HT1080 (cell line): Measurements from ENCODE around the gene NBDY. TPM values are rescaled to one million over a fixed set of nuclear protein-coding genes. Genes with fewer than 3 reads are reported as not detected.
"Not testable (repeated sequence)": the region's sequence is repeated elsewhere in the genome, so short reads cannot be mapped to it uniquely, and the experiment has no call there.

ENCODE experiments used
- DNase-seq: peaks from one replicate; pipeline ENCODE4 v3.0.0-alpha.2; 2015; ENCODE audit warnings: low read depth
- total RNA-seq: library from RNA; depleted of rRNA; stranded (reverse); fragments of >200 nt; shearing (Covaris generic); gene quantifications from 2 replicates; pipeline ENCODE4 v1.2.3, GENCODE V29; 2014

The NBDY gene
- total RNA-seq, 1 experiment from 2014 or later, result 12.8 TPM

- DNase-seq, result peak; percentile 50
These were observed 35.3 kb downstream of the NBDY start for GRCh38 chrX:56764153-56764974.

DNA sequence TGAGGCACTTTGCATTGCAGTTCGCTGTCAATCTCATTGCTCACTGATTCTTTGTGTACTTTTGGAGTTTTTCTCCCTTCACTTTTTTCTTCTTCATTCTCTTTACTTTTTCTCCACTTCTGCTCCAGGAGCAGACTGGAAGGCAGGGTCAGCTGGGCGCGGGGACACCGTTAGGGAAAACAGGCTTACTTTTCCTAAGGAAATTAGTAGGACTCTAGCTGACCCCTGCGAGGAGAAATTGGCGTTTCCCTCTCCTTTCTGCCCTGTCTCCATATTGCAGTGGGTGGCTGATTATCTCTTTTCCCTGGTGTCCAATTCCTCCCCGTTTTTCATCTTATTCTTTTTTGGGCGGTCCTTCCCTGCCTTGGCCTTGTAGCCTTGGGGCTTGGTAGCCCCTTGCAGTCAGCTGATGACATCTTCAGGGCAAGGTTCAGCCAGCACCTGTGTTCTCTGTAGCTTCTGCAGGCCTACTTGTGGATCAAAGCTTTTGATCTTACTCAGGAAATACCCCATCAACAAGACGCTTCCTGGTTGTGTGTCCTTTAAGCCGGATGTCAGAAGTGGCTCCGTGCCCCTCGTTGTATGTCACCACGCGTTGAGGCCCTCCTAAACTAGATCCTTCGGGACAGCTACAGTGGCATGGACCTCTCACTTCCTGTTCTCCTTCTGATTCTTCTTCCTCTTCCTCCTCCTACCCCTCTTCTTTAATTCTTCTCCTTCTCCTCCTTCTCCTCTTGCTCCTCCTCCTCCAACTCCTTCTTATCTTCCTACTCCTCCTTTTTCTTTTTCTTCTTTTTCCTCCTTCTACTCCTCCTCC lies 36.1 kb downstream of the NBDY start:
- no peak for DNase-seq

DNA sequence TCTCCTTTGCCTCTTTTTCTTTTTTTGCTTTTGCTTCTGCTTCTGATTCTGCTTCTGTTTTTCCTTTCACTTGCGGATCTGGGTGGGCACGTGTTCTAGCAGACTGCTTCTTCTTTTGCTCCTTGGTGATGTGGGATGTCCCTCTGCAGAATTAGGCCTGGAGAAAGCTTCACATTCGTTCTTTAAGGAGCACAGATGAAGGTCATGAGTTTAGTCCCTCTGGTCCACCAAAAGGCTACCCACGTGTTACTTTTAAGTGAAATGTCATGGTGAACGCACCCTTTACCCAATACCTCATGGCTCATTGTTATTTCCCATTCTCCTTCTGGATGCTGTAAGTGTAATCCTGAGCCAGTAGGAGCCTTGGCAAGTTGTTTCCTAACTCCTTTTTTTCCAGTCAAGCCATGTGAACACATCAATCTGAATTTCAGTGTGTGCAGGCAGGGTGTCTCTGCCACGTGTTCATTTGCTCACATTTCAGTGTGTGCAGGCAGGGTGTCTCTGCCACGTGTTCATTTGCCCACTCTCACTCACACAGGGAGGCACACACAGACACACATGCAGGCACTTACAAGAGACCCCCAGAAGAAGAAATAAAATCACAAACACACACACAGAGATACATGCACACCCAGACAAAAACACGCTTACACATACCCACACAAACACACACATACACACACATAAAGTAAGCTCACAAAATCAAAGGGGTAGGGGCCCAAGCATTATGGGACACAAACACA lies 36.9 kb downstream of the NBDY start:
- DNase-seq, result no peak

- no peak for DNase-seq
These were observed 37.7 kb downstream of the NBDY start for GRCh38 chrX:56766554-56767347.

- DNase-seq, result not testable (repeated sequence)
These were observed 38.5 kb downstream of the NBDY start for GRCh38 chrX:56767348-56768119.

DNA sequence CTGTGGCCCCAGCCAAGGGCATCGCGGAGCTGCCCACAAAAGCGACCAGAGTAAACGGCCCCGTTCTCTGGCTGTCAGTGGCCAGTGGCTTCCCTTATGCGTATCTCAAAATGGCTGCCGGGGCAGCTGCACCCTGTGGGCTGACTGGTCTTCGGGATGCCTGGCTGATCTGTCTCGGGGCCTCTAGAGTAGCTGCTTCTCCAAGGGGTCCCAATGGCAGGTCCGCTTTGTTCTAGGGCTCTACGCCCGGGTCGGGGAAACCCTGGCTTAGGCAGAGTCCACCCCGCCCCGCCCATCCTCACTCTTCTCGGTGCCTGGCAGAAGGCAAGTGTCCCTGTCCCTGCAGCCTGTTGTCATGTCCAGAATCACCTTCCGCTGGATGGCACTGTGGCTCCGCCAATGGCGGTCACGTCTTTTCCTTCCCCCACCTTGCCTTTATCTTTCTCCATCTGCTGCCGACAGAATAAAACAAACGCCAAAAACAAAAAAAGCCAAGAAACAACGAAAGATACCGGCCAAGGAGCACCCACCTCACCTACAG lies 39.1 kb downstream of the NBDY start:
- DNase-seq, result not testable (repeated sequence)

DNA sequence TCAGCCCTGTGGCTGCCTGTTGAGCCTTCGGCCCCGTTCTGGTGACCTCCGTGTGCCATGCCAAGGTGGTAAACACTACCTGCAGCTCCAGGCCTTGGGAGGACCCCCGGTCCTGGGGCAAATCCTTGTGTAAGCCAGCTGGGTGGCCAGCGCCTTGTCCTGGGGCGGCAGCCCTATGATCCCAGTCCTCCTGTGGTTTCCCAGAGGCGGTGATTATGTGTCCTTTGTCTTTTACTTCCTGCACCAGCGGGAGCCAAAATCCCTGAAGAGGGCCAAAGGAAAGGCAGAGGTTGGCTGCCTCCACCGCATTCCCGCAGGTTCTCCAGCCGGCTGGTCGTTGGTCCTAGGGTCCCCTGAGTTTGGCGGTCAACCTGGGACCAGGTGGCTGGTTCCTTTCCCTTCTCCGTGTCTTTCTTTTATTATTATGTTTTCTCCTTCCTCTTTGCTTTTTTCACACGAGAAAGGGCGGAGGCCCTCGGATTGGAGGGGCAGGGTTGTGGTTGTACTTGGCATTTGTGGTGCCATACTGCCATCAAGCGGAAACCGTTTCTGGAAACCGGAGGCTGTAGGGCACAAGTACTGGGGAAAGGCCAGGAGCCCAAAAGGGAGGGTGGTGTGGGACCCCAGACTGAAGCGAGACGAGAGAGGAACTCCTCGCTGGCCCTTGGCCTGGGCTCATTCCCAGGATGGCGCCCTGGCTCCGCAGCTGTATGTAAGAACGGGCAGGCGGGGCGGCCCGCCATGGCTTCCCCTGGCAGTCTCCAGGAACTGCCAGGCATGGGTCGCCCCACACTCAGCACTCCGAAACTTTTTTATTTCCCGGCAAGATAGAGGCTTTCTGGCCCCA lies 43.9 kb downstream of the NBDY start:
- not testable (repeated sequence) for DNase-seq

GRCh38 chrX:56773522-56774060 lies 44.5 kb downstream of the NBDY start:
- not testable (repeated sequence) for DNase-seq

DNA sequence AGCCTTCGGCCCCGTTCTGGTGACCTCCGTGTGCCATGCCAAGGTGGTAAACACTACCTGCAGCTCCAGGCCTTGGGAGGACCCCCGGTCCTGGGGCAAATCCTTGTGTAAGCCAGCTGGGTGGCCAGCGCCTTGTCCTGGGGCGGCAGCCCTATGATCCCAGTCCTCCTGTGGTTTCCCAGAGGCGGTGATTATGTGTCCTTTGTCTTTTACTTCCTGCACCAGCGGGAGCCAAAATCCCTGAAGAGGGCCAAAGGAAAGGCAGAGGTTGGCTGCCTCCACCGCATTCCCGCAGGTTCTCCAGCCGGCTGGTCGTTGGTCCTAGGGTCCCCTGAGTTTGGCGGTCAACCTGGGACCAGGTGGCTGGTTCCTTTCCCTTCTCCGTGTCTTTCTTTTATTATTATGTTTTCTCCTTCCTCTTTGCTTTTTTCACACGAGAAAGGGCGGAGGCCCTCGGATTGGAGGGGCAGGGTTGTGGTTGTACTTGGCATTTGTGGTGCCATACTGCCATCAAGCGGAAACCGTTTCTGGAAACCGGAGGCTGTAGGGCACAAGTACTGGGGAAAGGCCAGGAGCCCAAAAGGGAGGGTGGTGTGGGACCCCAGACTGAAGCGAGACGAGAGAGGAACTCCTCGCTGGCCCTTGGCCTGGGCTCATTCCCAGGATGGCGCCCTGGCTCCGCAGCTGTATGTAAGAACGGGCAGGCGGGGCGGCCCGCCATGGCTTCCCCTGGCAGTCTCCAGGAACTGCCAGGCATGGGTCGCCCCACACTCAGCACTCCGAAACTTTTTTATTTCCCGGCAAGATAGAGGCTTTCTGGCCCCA lies 49.3 kb downstream of the NBDY start:
- not testable (repeated sequence) for DNase-seq

DNA sequence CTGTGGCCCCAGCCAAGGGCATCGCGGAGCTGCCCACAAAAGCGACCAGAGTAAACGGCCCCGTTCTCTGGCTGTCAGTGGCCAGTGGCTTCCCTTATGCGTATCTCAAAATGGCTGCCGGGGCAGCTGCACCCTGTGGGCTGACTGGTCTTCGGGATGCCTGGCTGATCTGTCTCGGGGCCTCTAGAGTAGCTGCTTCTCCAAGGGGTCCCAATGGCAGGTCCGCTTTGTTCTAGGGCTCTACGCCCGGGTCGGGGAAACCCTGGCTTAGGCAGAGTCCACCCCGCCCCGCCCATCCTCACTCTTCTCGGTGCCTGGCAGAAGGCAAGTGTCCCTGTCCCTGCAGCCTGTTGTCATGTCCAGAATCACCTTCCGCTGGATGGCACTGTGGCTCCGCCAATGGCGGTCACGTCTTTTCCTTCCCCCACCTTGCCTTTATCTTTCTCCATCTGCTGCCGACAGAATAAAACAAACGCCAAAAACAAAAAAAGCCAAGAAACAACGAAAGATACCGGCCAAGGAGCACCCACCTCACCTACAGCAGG lies 50.0 kb downstream of the NBDY start:
- DNase-seq, result not testable (repeated sequence)

DNA sequence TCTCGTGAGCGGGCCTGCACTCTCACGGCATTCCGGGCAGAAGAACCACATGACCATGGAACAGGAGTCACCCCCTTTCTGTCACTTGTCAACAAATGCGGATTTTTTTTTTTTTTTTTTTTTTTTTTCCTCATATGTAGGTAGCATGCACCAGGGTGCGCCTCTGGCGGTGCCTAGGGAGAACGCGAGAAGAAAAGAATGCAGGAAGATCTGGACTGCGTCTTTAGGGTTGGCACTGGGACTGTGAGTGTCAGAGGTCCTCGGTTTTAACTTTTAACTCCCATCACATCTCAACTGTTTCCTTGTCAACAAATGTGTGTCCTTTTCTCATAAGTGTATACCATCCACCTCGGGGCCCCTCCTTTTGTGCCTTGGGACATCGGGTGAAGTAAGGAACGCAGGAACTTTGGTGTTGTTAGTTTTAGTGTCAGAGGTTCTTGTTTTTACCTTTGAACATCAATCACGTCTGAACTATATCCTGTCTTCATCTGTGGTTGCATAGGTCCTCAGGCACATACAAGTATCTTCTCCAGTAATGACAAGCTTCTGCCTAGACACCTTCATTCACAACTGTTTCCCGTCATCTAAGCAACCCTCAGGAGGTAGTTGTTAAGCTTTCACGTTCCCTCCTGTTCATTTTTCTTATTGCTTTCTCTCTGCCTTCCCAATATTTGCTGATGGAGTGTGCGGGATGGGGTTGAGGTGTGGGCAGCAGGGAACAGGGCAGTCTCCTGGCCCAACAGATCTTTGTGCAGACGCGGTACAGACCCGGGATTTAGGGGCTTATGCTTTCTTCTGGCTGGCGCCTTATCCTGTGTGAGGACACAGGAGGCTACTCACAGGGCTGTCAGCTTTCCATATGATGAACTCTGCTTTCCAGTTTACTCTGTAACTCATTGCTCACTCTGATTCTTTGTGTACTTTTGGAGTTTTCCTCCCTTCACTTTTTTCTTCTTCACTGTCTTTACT lies 51.9 kb downstream of the NBDY start:
- DNase-seq, result not testable (repeated sequence)

DNA sequence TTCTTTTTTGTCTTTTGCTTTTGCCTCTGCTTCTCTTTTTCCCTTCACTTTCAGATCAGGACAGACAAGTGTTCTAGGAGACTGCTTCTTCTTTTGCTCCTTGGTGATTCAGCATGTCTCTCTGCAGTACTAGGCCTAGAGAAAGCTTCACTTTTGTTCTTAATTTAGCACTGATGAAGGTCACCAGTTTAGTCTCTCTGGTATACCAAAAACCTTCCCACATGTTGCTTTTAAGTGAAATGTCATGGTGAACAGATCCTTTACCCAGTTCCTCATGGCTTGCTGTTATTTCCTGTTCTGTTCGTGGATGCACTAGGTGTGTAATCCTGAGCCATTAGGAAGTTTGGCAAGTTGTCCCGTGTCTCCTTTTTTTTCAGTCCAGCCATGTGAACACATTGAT lies 53.3 kb downstream of the NBDY start:
- DNase-seq, result no peak

DNA sequence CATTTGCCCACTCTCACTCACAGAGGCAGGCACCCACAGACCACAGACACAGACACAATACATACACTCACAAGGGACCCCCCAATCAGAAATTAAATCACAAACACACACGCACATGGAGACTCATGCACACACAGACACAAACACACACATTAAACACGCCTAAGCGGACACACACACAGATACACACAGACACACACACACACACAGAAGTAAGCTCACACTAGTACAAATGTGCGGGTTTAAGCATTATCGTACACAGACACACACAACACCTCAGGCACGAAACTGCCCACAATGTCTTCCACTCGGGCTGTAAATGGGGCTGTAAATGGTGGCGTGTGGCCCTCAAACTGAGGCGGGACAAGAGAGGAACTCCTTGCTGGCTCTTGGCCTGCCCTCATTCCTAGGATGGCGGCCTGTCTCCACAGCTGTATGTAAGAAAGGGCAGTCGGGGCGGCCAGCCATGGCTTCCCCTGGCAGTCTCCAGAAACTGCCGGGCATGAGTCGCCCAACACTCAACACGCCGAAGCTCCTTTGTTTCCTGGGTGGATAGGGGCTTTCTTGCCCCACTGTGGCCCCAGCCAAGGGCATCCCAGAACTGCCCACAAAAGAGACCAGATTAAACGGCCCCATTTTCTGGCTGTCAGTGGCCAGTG lies 53.9 kb downstream of the NBDY start:
- DNase-seq, result no peak

DNA sequence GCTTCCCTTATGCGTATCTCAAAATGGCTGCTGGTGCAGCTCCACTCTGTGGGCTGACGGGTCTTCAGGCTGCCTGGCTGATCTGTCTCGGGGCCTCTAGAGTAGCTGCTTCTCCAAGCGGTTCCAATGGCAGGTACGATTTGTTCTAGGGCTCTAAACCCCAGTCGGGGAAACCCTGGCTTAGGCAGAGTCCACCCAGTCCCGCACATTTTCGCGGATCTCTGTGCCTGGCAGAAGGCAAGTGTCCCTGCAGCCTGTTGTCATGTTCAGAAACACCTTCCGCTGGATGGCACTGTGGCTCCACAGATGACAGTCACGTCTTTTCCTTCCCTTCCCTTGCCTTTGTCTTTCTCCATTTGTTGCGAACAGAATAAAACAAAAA lies 54.4 kb downstream of the NBDY start:
- DNase-seq, result no peak

DNA sequence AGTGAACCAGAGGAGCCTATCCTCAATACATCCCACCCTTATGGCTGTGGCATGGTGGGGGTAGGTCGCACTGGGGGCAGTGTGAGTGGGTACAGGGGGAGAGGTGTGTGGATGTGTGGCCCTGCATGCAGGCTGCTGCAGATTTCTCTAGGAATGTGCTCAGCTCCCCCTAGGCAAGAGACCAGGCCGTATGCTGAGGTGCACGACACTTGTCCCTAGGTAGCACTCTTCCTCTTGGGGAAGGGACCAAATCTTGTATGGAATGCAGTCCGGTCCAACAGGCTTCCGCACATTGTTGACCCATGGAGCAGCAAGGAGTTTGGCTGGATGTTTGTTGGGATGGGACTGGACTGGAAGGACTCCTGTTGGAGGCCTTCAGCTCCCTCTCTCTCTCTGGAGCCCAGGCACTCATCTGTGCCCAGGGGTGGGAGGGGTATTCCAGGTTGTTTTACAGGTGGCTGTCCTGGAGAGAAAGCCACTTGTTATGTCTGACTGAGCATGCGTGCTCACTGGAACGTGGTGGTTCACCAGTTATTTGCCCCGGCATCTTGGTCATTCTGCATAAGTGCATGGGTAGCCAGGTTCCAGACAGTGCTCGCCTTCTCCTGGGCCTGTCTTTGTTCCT lies 55.1 kb downstream of the NBDY start:
- DNase-seq, result no peak
